GM18873 (cell line): ENCODE measurements around the gene SLC17A9.

Source experiments
- ATAC-seq: cut with Tn5 transposase; IDR thresholded peaks from one replicate; pipeline ENCODE4 v1.9.1; 2021; ENCODE audit warnings: mild to moderate bottlenecking, moderate library complexity, moderate number of reproducible peaks; ENCODE audit not compliant: unreplicated experiment, low FRiP score

Gene SLC17A9

DNA sequence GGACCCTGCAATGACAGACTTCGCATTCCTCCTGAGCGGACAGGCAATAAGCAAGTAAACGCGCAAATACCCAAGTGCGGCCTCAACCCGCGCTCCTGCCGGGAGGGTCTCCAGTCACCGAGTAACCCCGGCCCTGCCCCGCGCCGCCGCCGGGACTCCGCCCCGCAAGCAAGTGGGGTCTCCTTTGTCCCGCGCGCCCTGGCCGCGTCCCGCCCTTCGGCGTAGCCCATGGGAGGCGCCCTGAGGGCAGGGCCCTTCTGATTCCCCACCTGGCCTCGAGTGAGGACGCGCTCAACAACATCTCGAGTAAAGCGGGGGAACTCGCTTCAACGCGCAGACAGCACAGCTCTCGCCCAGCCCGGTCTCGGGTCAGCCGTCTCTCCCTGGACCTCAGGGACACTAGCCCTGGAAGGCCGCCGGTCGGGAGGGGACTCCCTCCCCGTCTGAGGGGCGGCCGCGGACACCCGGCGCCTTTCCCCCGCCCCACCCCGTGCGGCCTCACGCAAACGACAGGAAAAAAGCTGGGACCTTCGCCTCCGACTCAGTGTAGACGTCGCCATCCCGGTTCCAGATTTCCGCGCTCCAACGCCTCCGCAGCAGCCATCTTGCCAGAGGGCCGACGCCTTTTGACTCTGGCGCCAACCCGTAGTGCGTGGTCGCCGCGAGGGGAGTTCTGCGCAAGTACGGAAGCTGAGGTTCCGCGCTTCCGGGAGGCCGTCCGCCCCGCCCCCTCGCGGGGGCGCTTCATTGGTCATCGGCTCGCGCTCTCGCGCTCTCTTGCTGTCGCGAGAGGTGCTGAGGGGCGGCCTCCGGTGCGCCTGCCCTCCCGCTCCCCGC, 15.0 kb upstream of the SLC17A9 start:
- ATAC-seq: peak; percentile 71

GRCh38 chr20:62938105-62938888, 14.2 kb upstream of the SLC17A9 start, which contains the start of gene GID8:
Gene GID8, plus strand, starts transcription at chr20:62938147. Its CDS starts 3,356 bp downstream, at chr20:62941503.
- peak; percentile 26 for ATAC-seq

DNA sequence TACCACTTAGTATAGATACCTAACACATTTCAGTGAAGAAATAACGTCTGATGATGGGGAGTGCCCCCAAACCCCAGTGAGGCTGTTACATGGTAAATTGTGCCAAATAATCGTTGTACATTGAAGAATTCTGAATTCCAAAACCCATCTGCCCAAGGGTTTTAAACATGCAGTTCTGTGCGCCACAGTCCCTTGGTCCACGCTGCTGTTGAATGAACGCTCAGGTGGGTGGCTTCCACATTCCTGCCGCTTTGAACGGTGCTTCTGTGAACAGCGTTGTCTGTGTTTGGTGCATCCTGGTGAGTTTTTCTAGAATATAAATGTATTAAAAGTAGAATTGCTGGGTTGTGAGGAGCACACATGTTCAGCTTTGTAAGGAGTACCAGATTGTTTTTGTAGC, 11.6 kb upstream of the SLC17A9 start:
- ATAC-seq: no peak

DNA sequence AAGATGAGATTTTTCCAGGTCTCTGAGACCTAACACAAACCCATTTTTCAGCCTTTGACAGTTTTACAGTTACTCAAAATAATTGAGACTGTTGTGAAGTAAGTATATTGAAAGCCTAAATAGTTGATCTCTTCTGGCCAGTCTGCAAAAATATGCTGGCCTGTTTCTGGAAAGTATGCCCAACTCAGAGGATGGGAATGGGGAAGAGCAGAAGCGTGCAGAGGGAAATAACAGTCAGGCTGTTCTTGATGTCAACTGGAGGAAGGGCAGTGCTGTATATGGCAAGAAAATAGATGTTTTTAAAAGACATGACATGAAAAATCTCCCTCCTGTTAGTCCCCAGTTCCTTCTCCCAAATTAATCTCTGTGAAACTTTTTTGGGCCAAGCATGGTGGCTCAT, 10.7 kb upstream of the SLC17A9 start:
- ATAC-seq: no peak

GRCh38 chr20:62942456-62942855, 10.1 kb upstream of the SLC17A9 start:
- no peak for ATAC-seq

DNA sequence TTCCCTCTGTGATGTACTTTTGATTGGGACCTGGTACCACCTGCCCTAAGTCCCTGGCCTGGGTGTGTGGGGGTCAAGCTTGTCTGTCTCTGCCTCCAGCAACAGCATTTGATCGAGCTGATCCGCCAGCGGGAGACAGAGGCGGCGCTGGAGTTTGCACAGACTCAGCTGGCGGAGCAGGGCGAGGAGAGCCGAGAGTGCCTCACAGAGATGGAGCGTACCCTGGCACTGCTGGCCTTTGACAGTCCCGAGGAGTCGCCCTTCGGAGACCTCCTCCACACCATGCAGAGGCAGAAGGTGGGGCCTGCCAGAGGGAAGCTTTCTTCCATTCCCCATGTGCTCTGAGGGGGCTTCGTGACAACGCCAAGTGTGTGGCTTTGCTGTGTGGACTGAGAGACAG, 9.1 kb upstream of the SLC17A9 start:
- ATAC-seq: no peak

GRCh38 chr20:62944184-62944583, 8.3 kb upstream of the SLC17A9 start:
- ATAC-seq: no peak

DNA sequence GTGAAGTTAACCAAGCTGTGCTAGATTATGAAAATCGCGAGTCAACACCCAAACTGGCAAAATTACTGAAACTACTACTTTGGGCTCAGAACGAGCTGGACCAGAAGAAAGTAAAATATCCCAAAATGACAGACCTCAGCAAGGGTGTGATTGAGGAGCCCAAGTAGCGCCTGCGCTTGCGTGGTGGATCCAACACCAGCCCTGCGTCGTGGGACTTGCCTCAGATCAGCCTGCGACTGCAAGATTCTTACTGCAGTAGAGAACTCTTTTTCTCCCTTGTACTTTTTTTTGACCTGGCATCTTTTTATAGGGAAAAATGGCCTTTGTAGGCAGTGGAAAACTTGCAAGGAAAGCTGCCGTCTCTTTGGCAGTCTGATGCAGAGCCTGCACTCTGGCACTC, 7.8 kb upstream of the SLC17A9 start:
- no peak for ATAC-seq

- no peak for ATAC-seq
Measured at GRCh38 chr20:62945771-62946339, 6.7 kb upstream of the SLC17A9 start.

GRCh38 chr20:62946918-62947317, 5.6 kb upstream of the SLC17A9 start:
- ATAC-seq: no peak

- ATAC-seq: no peak
Measured at GRCh38 chr20:62947532-62948300, 4.8 kb upstream of the SLC17A9 start.

DNA sequence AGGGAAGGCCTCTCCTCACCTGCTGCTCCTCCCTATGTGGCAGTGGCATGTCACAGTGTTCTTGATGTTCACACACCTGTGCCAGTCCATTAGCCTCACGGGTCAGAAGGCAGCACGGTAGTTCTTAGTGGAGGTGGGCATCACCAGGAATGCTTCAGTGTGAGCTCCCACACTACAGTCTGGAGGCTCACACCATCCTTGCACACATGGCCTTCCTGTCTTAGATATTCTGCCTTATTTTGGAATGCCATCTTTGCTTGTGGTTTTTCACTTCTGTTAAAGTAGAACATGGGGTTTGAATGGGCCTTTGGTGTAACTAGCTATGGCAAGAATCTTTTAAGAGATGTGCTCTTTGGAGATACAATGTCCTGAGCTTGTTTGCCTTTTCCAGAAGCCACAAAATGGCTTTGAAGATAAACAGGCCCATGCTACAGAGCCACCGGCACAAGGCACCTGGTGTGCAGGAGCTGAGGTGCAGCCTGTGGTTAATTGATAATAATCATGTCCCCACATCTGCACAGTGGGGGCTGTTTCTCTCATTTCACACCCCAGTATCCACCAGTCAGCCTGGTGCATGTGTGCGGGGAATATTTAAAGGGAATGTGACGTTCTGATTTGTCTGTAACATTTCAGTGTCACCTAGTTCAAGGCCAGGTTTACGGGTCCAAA, 3.2 kb upstream of the SLC17A9 start:
- ATAC-seq: no peak

DNA sequence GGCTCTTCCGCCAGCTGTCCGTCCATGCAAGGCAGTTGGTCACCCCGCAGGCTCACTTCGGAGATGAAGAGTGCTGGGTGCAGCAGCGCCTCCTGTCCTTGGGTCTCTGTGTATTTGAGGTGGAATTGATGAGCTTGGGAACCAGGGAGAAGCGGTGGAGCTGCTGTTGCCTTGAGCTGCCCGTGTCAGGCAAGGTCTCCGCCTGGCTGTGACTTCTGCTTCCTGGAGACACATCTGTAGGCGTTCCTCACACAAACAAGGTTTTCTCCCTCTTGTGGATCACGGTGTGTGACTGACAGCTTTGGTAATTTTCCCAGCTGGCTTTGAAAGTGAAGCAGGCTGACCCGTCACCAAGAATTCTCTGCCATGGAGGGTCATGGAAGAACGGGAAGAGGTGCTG, 2.5 kb upstream of the SLC17A9 start:
- no peak for ATAC-seq

DNA sequence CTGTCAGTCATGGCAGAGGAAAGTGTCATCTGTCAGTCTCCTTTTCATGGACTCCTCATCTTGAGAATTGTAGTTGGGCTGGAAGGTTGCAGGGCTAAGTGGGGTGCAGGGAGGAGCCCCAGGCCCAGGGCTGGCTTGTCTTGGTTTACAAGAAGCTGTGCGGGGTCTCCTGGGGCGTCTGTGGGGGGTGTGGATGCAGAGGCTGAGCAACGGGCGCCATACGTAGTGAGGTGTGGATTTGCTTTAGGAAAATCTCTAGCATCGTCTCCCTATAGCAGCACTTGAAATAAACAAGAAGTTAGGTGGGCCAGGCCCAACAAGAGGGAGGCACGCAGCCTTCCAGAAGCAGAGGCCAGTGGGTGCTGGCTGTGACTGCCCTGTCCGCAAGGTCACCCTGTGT, 1.8 kb upstream of the SLC17A9 start:
- no peak for ATAC-seq

GRCh38 chr20:62951143-62951895, 1.2 kb upstream of the SLC17A9 start:
- no peak for ATAC-seq

DNA sequence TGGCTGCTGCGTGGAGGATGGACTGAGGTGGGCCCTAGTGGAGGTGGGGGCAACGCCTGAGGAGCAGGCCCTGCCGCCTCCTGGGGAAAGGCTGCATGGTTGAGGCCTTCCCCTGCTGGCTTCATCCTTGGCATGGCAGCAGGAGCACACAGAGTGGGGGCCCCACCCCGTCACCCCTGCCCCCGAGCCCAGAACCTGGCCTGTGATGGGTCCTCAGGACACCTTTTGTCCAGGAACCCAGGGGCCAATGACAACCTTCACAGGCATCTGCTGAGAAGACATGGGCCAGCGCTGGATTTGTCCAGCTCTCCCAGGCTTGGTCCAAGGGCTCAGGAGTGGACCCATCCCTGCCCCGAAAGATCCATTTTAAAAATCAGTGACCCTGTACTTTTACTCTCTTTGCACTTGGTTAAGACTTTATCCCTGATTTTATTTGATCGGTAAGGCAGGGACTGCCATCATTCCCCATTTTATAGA, 575 bp upstream of the SLC17A9 start:
- no peak for ATAC-seq

DNA sequence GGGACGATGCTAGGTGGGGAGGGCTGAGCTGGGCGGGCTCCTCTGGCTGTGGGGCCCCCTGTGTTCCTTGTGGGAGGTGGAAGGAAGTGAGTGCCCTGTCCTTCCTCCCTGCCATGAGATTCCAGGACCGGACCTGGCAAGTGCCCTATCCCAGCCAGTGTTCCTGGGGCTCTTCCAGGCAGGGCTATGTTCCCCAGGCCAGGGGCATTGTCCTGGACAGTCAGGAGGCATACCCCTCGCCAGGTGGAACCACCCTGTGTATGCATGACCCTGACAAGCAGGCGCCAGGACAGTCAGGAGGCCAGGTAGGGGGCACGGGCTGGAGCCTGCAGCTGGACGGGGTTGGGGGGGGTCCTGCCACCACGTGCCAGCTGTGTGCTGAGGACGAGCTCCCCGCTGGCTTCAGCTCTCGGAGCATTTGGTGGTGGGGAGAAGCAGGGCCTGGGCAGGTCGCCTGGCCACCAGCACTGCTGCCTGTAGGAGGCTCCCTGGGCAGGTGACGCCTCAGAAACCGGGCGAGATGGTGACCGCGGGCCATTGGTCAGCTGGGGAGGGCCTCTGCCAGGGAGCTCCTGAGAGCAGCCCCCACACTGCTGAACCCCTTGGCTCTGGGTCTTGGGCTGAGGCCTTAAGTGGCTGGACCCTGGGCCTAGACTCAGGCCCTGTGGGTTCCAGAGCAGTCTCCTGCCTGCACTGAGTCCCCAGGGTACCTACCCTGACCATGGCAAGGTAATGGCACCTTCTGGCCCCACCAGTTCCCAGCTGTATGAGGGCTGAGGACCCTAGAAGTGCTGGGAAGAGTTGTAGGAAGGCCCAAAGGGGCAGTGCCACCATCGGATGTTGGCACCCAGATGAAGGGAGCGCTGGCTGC, 694 bp downstream of the SLC17A9 start:
- ATAC-seq: no peak
